Fibroblast of lung (primary cell): ENCODE results near the gene MARVELD2.

Experiments used
- EZH2 ChIP-seq: IDR thresholded peaks from 2 replicates; pipeline ENCODE4 v1.5.1; 2012; ENCODE audit warnings: low read length, control low read depth, mild to moderate bottlenecking; ENCODE audit errors: missing control alignments
- TF ChIP-seq, protein P1 (sequence below), 2 donors: IDR thresholded peaks in 1 of 2; conservative IDR thresholded peaks in 1 of 2; 1 replicate in 1 of 2; 2 replicates in 1 of 2; pipeline ENCODE4 v1.5.1; 2011 to 2012; ENCODE audit warnings: low read length in 2 of 2, control low read depth in 1 of 2, inconsistent platforms in 1 of 2, low read depth in 1 of 2, mild to moderate bottlenecking in 1 of 2

GRCh38 chr5:69451941-69452647 is 37.2 kb downstream of the MARVELD2 start:
- TF ChIP-seq, protein P1, sequence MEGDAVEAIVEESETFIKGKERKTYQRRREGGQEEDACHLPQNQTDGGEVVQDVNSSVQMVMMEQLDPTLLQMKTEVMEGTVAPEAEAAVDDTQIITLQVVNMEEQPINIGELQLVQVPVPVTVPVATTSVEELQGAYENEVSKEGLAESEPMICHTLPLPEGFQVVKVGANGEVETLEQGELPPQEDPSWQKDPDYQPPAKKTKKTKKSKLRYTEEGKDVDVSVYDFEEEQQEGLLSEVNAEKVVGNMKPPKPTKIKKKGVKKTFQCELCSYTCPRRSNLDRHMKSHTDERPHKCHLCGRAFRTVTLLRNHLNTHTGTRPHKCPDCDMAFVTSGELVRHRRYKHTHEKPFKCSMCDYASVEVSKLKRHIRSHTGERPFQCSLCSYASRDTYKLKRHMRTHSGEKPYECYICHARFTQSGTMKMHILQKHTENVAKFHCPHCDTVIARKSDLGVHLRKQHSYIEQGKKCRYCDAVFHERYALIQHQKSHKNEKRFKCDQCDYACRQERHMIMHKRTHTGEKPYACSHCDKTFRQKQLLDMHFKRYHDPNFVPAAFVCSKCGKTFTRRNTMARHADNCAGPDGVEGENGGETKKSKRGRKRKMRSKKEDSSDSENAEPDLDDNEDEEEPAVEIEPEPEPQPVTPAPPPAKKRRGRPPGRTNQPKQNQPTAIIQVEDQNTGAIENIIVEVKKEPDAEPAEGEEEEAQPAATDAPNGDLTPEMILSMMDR (conservative IDR thresholded peaks at IDR 0.05 in 1 of 2, IDR thresholded peaks at IDR 0.05 in 1 of 2; ENCODE audit: low read depth in 1 of 2, low read length in 2 of 2): no peak
- no peak for TF ChIP-seq EZH2
